DND-41 (cell line): ENCODE data around the gene CELA2A.

ENCODE experiments used
- EZH2 ChIP-seq: IDR thresholded peaks from 3 replicates; pipeline ENCODE4 v1.6.1; 2012; ENCODE audit warnings: borderline replicate concordance, low read depth, mild to moderate bottlenecking, moderate library complexity, low read length, inconsistent platforms; ENCODE audit not compliant: severe bottlenecking
- TF ChIP-seq, protein P1 (sequence below): IDR thresholded peaks from 2 replicates; pipeline ENCODE4 v1.5.1; 2012; ENCODE audit warnings: borderline replicate concordance, low read length, moderate library complexity, mild to moderate bottlenecking; ENCODE audit not compliant: poor library complexity, severe bottlenecking; ENCODE audit errors: extremely low read depth

DNA sequence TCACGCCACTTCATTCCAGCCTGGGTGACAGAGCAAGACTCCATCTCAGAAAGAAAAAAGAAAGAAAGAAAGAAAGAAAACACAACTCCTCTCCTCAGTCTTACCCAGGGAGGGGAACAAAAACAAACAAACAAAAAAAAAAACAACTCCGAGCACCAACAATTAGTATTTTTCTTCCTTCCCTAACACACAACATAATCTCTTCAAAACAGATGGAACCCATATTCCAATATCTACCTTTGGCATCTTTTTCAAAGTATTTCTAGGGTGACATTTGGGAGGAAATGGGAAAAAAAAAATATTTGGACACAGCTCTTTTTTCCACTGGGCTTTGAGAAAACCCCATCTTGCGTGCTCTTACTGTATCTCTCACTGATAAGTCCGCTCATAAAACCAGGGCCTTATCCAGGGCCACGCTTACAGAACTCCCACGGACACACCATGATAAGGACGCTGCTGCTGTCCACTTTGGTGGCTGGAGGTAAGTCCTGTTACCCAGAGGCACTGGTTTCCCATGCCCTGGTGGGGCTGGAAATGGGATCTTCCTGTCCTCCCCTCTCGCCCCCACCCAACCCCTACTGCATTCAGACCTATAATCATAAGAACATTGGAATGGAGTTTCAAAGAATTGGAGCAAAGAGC, at the start of gene CELA2A:
- TF ChIP-seq, protein P1, sequence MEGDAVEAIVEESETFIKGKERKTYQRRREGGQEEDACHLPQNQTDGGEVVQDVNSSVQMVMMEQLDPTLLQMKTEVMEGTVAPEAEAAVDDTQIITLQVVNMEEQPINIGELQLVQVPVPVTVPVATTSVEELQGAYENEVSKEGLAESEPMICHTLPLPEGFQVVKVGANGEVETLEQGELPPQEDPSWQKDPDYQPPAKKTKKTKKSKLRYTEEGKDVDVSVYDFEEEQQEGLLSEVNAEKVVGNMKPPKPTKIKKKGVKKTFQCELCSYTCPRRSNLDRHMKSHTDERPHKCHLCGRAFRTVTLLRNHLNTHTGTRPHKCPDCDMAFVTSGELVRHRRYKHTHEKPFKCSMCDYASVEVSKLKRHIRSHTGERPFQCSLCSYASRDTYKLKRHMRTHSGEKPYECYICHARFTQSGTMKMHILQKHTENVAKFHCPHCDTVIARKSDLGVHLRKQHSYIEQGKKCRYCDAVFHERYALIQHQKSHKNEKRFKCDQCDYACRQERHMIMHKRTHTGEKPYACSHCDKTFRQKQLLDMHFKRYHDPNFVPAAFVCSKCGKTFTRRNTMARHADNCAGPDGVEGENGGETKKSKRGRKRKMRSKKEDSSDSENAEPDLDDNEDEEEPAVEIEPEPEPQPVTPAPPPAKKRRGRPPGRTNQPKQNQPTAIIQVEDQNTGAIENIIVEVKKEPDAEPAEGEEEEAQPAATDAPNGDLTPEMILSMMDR = no peak
- TF ChIP-seq EZH2 = no peak
